Right lobe of liver (tissue), 4 donors: Measurements from ENCODE around the gene ENOX2.

Source experiments
- CTCF ChIP-seq, 4 donors: fragments of 200-600 bp in 3 of 4; fragments of 450-650 bp in 1 of 4; IDR thresholded peaks; one replicate each; pipeline versions ENCODE4 v1.5.1 to v1.8.0; 2016 to 2022; ENCODE audit warnings: antibody characterized with exemption in 4 of 4, mild to moderate bottlenecking in 2 of 4
- POLR2A ChIP-seq: fragments of 450-650 bp; IDR thresholded peaks from one replicate; pipeline ENCODE4 v1.6.1; 2017; ENCODE audit warnings: antibody characterized with exemption, mild to moderate bottlenecking
- donor health status: DM: no; HTN: no; CAD: no.
- donor health status: DM: no; HTN: no; CAD: no.
- donor health status: DM: no; HTN: yes; CAD: no.

DNA sequence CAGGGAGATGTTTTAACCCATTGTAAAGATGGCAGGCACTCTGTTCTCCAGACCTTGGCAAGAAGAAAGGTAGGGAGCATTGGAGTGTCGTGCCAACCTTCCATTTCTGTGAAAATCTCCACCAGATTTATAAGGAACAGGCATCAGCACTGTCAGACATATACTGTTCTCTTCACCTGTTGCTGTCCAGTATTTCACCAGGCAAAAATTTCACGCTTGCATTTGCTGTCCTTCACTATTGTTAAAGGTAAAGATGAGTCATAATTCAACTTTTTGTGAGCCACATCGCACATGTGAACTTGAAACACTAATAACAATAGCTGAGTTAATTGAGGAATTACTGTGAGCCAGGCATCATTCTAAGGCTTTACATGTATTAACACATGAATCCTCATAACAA is 203.4 kb downstream of the ENOX2 start:
- no peak for TF ChIP-seq CTCF (IDR thresholded peaks at IDR 0.05)
- TF ChIP-seq POLR2A: no peak
